BJ (cell line): ENCODE data around the gene ZNF514. TPM values are rescaled to one million over a fixed set of nuclear protein-coding genes. Genes with fewer than 3 reads are reported as not detected.

ENCODE experiments used
- CTCF ChIA-PET: fragments of 350-600 bp; formaldehyde crosslinking; extraction: SDS; loops from one replicate; lab custom pipeline; 2021; ENCODE audit warnings: antibody characterized with exemption, inconsistent platforms; lab: Yijun Ruan, JAX
- POLR2A ChIA-PET: fragments of 300-600 bp; sonication (Branson Sonifier 250); formaldehyde crosslinking; extraction: SDS; loops from one replicate; lab custom pipeline; 2021; ENCODE audit warnings: antibody characterized with exemption; lab: Charles Lee
- DNase-seq: peaks from one replicate; pipeline ENCODE4 v3.0.0-alpha.2; 2011; ENCODE audit warnings: low read depth
- H3K27me3 ChIP-seq: 2 replicates; pipeline ENCODE4 v1.6.0; 2011; ENCODE audit warnings: low read length; ENCODE audit not compliant: control insufficient read depth, insufficient read depth
- H3K36me3 ChIP-seq: 2 replicates; pipeline ENCODE4 v1.5.1; 2011; ENCODE audit warnings: low read length; ENCODE audit not compliant: control insufficient read depth, insufficient read depth
- H3K4me3 ChIP-seq: 2 replicates; pipeline ENCODE4 v1.5.1; 2011; ENCODE audit warnings: low read depth, mild to moderate bottlenecking, control low read depth, low read length
- CTCF ChIP-seq: IDR thresholded peaks from 2 replicates; pipeline ENCODE4 v1.5.1; 2011; ENCODE audit warnings: low read depth, mild to moderate bottlenecking, control low read depth, inconsistent platforms, low read length, moderate library complexity; ENCODE audit not compliant: insufficient read depth
- polyA plus RNA-seq: library from polyadenylated mRNA; depleted of rRNA; stranded (reverse); fragments of >200 nt; gene quantifications from 2 replicates; pipeline ENCODE4 v1.2.3, GENCODE V29; 2011

Gene ZNF514
- polyA plus RNA-seq, 1 experiment = 6.2 TPM

GRCh38 chr2:95113464-95113863, 46.2 kb downstream of the ZNF514 start:
- CTCF ChIA-PET = interaction anchor here (2.7 to 2.8 kb wide), 2 partner anchors 8 to 37 kb away, joined by 12 to 20 read pairs; no protein-coding TSS in a partner anchor
- no peak for TF ChIP-seq CTCF
- peaks cover 8% of the 10 kb centered on the region for H3K36me3 ChIP-seq
- POLR2A ChIA-PET = no interaction called here
- DNase-seq = no peak
- H3K27me3 ChIP-seq = no peaks in the 10 kb centered on the region
- no peak overlapping the region for H3K4me3 ChIP-seq

- POLR2A ChIA-PET = no interaction called here
- peaks cover 15% of the 10 kb centered on the region for H3K36me3 ChIP-seq
- no peaks in the 10 kb centered on the region for H3K27me3 ChIP-seq
- H3K4me3 ChIP-seq = no peak overlapping the region
- DNase-seq = no peak
- TF ChIP-seq CTCF = no peak
- CTCF ChIA-PET = interaction anchor here (1.0 kb wide), 1 partner anchor 32 kb away, joined by 3 read pairs; no protein-coding TSS in a partner anchor
Measured at GRCh38 chr2:95110395-95110794, 49.3 kb downstream of the ZNF514 start.

GRCh38 chr2:95109260-95109659, 50.4 kb downstream of the ZNF514 start:
- ChIA-PET POLR2A (no interaction called here), CTCF (interaction anchor here (1.0 to 1.5 kb wide), 2 partner anchors 31 to 32 kb away, joined by 3 to 4 read pairs; no protein-coding TSS in a partner anchor)
- TF ChIP-seq CTCF = no peak
- Histone ChIP-seq H3K27me3 (no peaks in the 10 kb centered on the region), H3K36me3 (peaks cover 20% of the 10 kb centered on the region), H3K4me3 (no peak overlapping the region)
- no peak for DNase-seq

GRCh38 chr2:95106081-95106480, 53.6 kb downstream of the ZNF514 start:
- Histone ChIP-seq H3K27me3 (no peaks in the 10 kb centered on the region), H3K36me3 (peaks cover 18% of the 10 kb centered on the region), H3K4me3 (no peak overlapping the region)
- DNase-seq = no peak
- ChIA-PET POLR2A (no interaction called here), CTCF (interaction anchor here (2.8 kb wide), 1 partner anchor 9 kb away, joined by 20 read pairs; no protein-coding TSS in a partner anchor)
- no peak for TF ChIP-seq CTCF

GRCh38 chr2:95104606-95105005, 55.0 kb downstream of the ZNF514 start:
- ChIA-PET POLR2A (no interaction called here), CTCF (interaction anchor here (2.8 kb wide), 1 partner anchor 10 kb away, joined by 20 read pairs; no protein-coding TSS in a partner anchor)
- TF ChIP-seq CTCF = no peak
- DNase-seq = no peak
- Histone ChIP-seq H3K4me3 (no peak overlapping the region), H3K27me3 (no peaks in the 10 kb centered on the region), H3K36me3 (peaks cover 19% of the 10 kb centered on the region)
